IMR-90 (cell line): ENCODE measurements around the gene EYS. TPM values are rescaled to one million over a fixed set of nuclear protein-coding genes. Genes with fewer than 3 reads are reported as not detected.

Source experiments
- ATAC-seq: fragments of 200-7000 bp; cut with Tn5 transposase; 2 replicates; pipeline ENCODE4 v1.9.1; 2020; ENCODE audit warnings: low read depth, mild to moderate bottlenecking, moderate library complexity
- BruUV-seq: library from RNA; stranded (reverse); fragments of 400-500 nt; replicated peaks from 2 replicates; lab custom pipeline; 2021; lab: Mats Ljungman, UMichigan
- CTCF ChIA-PET: fragments of 300-600 bp; formaldehyde crosslinking; extraction: SDS; loops from one replicate; lab custom pipeline; 2021; ENCODE audit warnings: antibody characterized with exemption; lab: Yijun Ruan, JAX
- POLR2A ChIA-PET: fragments of 300-600 bp; sonication (Branson Sonifier 250); formaldehyde crosslinking; loops from one replicate; lab custom pipeline; 2022; ENCODE audit warnings: antibody characterized with exemption; ENCODE audit not compliant: unreplicated experiment; lab: Charles Lee
- DNase-seq: peaks from one replicate; pipeline ENCODE4 v3.0.0; 2013
- H2AFZ ChIP-seq: replicated peaks from 2 replicates; pipeline ENCODE3; 2013; ENCODE audit warnings: low read length, mild to moderate bottlenecking; ENCODE audit not compliant: poor library complexity
- H2AK5ac ChIP-seq: 2 replicates; pipeline ENCODE4 v1.6.1; 2013; ENCODE audit warnings: low read depth, low read length, inconsistent platforms
- H2AK9ac ChIP-seq: replicated peaks from 2 replicates; pipeline ENCODE3; 2013; ENCODE audit warnings: mild to moderate bottlenecking, low read depth, low read length, moderate library complexity; ENCODE audit not compliant: poor library complexity
- H2BK120ac ChIP-seq: 2 replicates; pipeline ENCODE4 v1.6.1; 2013; ENCODE audit warnings: low read depth, low read length, inconsistent platforms
- H2BK15ac ChIP-seq: 3 replicates; pipeline ENCODE4 v1.6.1; 2013; ENCODE audit warnings: low read depth, low read length, inconsistent platforms
- H2BK20ac ChIP-seq: 2 replicates; pipeline ENCODE4 v1.6.1; 2013; ENCODE audit warnings: low read depth, mild to moderate bottlenecking, inconsistent platforms, low read length, moderate library complexity
- H2BK5ac ChIP-seq: 2 replicates; pipeline ENCODE4 v1.6.1; 2013; ENCODE audit warnings: mild to moderate bottlenecking, low read depth, low read length, inconsistent platforms; ENCODE audit not compliant: poor library complexity, severe bottlenecking
- H3K14ac ChIP-seq: replicated peaks from 2 replicates; pipeline ENCODE4 v1.6.1; 2013; ENCODE audit warnings: low read depth, low read length, inconsistent platforms
- H3K18ac ChIP-seq: 2 replicates; pipeline ENCODE4 v1.6.1; 2013; ENCODE audit warnings: low read depth, low read length, control low read depth
- H3K23ac ChIP-seq: 2 replicates; pipeline ENCODE4 v1.6.1; 2013; ENCODE audit warnings: low read depth, low read length, inconsistent platforms
- H3K27ac ChIP-seq: 2 replicates; pipeline ENCODE4 v1.5.1; 2013; ENCODE audit warnings: mild to moderate bottlenecking, control low read depth, low read length; ENCODE audit not compliant: insufficient read depth
- H3K27me3 ChIP-seq: 2 replicates; pipeline ENCODE4 v1.6.1; 2013; ENCODE audit warnings: low read length; ENCODE audit not compliant: control insufficient read depth, insufficient read depth
- H3K36me3 ChIP-seq: 2 replicates; pipeline ENCODE4 v1.6.1; 2013; ENCODE audit warnings: low read length, mixed read lengths; ENCODE audit not compliant: control insufficient read depth, insufficient read depth
- H3K4ac ChIP-seq: 2 replicates; pipeline ENCODE4 v1.6.1; 2013; ENCODE audit warnings: low read depth, low read length, inconsistent platforms
- H3K4me1 ChIP-seq: 2 replicates; pipeline ENCODE4 v1.6.1; 2013; ENCODE audit warnings: low read length, mixed read lengths; ENCODE audit not compliant: control insufficient read depth, insufficient read depth
- H3K4me2 ChIP-seq: 2 replicates; pipeline ENCODE4 v1.6.1; 2013; ENCODE audit warnings: low read depth, mild to moderate bottlenecking, control low read depth, low read length, moderate library complexity
- H3K4me3 ChIP-seq: 2 replicates; pipeline ENCODE4 v1.5.1; 2013; ENCODE audit warnings: low read depth, mild to moderate bottlenecking, control low read depth, low read length, moderate library complexity; ENCODE audit not compliant: insufficient read depth
- H3K56ac ChIP-seq: 2 replicates; pipeline ENCODE4 v1.6.1; 2013; ENCODE audit warnings: low read length, inconsistent platforms; ENCODE audit not compliant: insufficient read depth; ENCODE audit errors: extremely low read depth
- H3K79me1 ChIP-seq, 2 experiments: 2 replicates each; pipeline ENCODE4 v1.6.1; 2013; ENCODE audit warnings: low read length in 2 of 2, inconsistent platforms in 1 of 2, low read depth in 1 of 2
- H3K9ac ChIP-seq: 2 replicates; pipeline ENCODE4 v1.6.1; 2013; ENCODE audit warnings: low read depth, low read length, control low read depth
- H3K9me1 ChIP-seq: 2 replicates; pipeline ENCODE4 v1.6.1; 2013; ENCODE audit warnings: low read length, inconsistent platforms; ENCODE audit not compliant: insufficient read depth
- H3K9me3 ChIP-seq: 2 replicates; pipeline ENCODE4 v1.6.1; 2013; ENCODE audit warnings: low read length; ENCODE audit not compliant: control insufficient read depth, insufficient read depth
- H4K20me1 ChIP-seq: 2 replicates; pipeline ENCODE4 v1.6.1; 2013; ENCODE audit warnings: low read length, inconsistent platforms; ENCODE audit not compliant: insufficient read depth
- H4K5ac ChIP-seq: 2 replicates; pipeline ENCODE4 v1.6.1; 2013; ENCODE audit warnings: mild to moderate bottlenecking, low read depth, low read length, control low read depth
- H4K8ac ChIP-seq, 2 experiments: 2 replicates each; pipeline ENCODE4 v1.6.1; 2013; ENCODE audit warnings: low read depth in 2 of 2, low read length in 2 of 2, control low read depth in 1 of 2, inconsistent platforms in 1 of 2
- H4K91ac ChIP-seq: 2 replicates; pipeline ENCODE4 v1.6.1; 2013; ENCODE audit warnings: low read depth, low read length, inconsistent platforms; ENCODE audit not compliant: insufficient read depth
- CEBPB ChIP-seq: IDR thresholded peaks from 2 replicates; pipeline ENCODE4 v1.6.1; 2012; ENCODE audit warnings: low read depth, low read length, improper control_type of control experiment
- CHD1 ChIP-seq: IDR thresholded peaks from 2 replicates; pipeline ENCODE4 v1.6.1; 2012; ENCODE audit warnings: low read depth, low read length, improper control_type of control experiment
- FOS ChIP-seq: fragments of 150-350 bp; IDR thresholded peaks from 2 replicates; pipeline ENCODE4 v1.6.1; 2016; ENCODE audit warnings: low read depth, low read length
- MAFK ChIP-seq: IDR thresholded peaks from 2 replicates; pipeline ENCODE4 v1.6.1; 2012; ENCODE audit warnings: low read depth, low read length, improper control_type of control experiment
- MAZ ChIP-seq: IDR thresholded peaks from 2 replicates; pipeline ENCODE4 v1.6.1; 2012; ENCODE audit warnings: low read depth, mild to moderate bottlenecking, low read length, improper control_type of control experiment, moderate library complexity, borderline replicate concordance
- MXI1 ChIP-seq: IDR thresholded peaks from 2 replicates; pipeline ENCODE4 v1.6.1; 2012; ENCODE audit warnings: low read depth, mild to moderate bottlenecking, low read length, moderate library complexity, borderline replicate concordance
- NFE2L2 ChIP-seq: fragments of 150-350 bp; IDR thresholded peaks from 2 replicates; pipeline ENCODE4 v1.6.1; 2016; ENCODE audit warnings: low read depth, mild to moderate bottlenecking, low read length
- RAD21 ChIP-seq: IDR thresholded peaks from 2 replicates; pipeline ENCODE4 v1.6.1; 2012; ENCODE audit warnings: low read length, improper control_type of control experiment
- RCOR1 ChIP-seq: IDR thresholded peaks from 2 replicates; pipeline ENCODE4 v1.6.1; 2012; ENCODE audit warnings: mild to moderate bottlenecking, low read length, improper control_type of control experiment; ENCODE audit not compliant: insufficient replicate concordance
- WGBS, 2 experiments: methylation state at CpG; one replicate each; pipeline versions ENCODE4 v1.1.5 to v1.1.7; 2013; ENCODE audit warnings: missing lambda C conversion rate in 2 of 2; ENCODE audit not compliant: insufficient read length in 1 of 2; ENCODE audit errors: extremely low coverage in 2 of 2; 5-methylcytosine and 5-hydroxymethylcytosine counted together
- dilution Hi-C: fragments of 300-500 bp; cut with HindIII; formaldehyde crosslinking; loops from one replicate; pipeline ENCODE4 v1.14.3; 2018; ENCODE audit warnings: low sequenced_read_pairs; ENCODE audit not compliant: unreplicated experiment
- in situ Hi-C: fragments of 300-500 bp; cut with MboI; formaldehyde crosslinking; loops from 3 replicates; pipeline ENCODE4 v1.14.3; 2019; ENCODE audit warnings: low sequenced_read_pairs, inconsistent platforms, mixed read lengths
- intact Hi-C: fragments of 100-400 bp; cut with micrococcal nuclease; formaldehyde crosslinking; loops from 2 replicates; pipeline ENCODE4 v1.10.0; 2022
- polyA plus RNA-seq, 3 experiments: library from polyadenylated mRNA; depleted of rRNA; stranded (reverse); fragments of >200 nt; gene quantifications; 2 replicates each; pipeline ENCODE4 v1.2.3, GENCODE V29; 2012; ENCODE audit warnings: low replicate concordance in 1 of 3
- total RNA-seq: library from RNA; depleted of rRNA; stranded (reverse); fragments of >200 nt; gene quantifications from 2 replicates; pipeline ENCODE4 v1.2.3, GENCODE V29; 2012
- TF ChIP-seq, protein P1 (sequence below): fragments of 150-350 bp; IDR thresholded peaks from 2 replicates; pipeline ENCODE4 v1.6.1; 2016; ENCODE audit warnings: low read depth, mild to moderate bottlenecking, low read length, moderate library complexity, borderline replicate concordance
- TF ChIP-seq, protein P2 (sequence below): fragments of 150-350 bp; IDR thresholded peaks from 2 replicates; pipeline ENCODE4 v1.6.1; 2017; ENCODE audit warnings: mild to moderate bottlenecking, antibody characterized with exemption, low read length, low read depth

Gene EYS
- total and polyA plus RNA-seq, 2 of the 4 experiments (the other 2 are of a cell fraction), result under 0.01 TPM; not detected in 1

DNA sequence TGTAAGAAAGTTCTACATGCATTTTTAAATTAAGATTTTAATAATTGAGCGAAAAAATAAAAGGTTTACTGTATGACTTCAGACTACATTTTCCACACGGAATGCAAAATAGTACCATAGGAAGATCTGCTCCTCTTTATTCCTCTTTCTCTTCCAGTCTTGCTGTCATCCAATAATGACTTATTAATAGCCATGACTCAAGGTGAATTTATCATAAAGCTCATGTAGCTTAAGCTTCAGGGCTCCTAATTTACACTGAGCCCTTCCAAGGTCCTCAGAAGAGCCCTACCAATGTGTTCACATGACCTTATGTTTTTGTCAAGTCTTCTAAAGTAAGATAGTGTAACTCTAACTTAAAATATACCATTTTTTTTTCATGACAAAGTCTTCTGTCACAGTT, 1561.4 kb downstream of the EYS start:
- Histone ChIP-seq H3K9me3 (no peaks in the 10 kb centered on the region), H3K23ac (no peak overlapping the region), H3K79me1 (no peaks in the 10 kb centered on the region), H3K4me3 (no peak overlapping the region), H2BK5ac (no peak overlapping the region), H3K18ac (no peak overlapping the region), H2BK120ac (no peak overlapping the region), H3K4me1 (no peaks in the 10 kb centered on the region), H2BK20ac (no peak overlapping the region), H3K27ac (no peak overlapping the region), H4K20me1 (no peaks in the 10 kb centered on the region), H3K14ac (no peak overlapping the region), H2AK5ac (no peak overlapping the region), H3K36me3 (no peaks in the 10 kb centered on the region), H4K5ac (no peak overlapping the region), H3K4ac (no peak overlapping the region), H2BK15ac (no peak overlapping the region), H4K91ac (no peak overlapping the region), H3K9ac (no peak overlapping the region), H3K27me3 (no peaks in the 10 kb centered on the region), H2AFZ (no peak overlapping the region), H3K4me2 (no peak overlapping the region), H4K8ac (no peak overlapping the region), H3K56ac (no peak overlapping the region), H2AK9ac (no peak overlapping the region), H3K9me1 (peaks cover 3% of the 10 kb centered on the region; the same call in 1 of the 2 replicates)
- dilution Hi-C loops, result no loop called here
- TF ChIP-seq RAD21 (no peak), CEBPB (no peak), MAZ (no peak), RCOR1 (no peak), MAFK (no peak), FOS (no peak), NFE2L2 (no peak), CHD1 (no peak), MXI1 (no peak)
- TF ChIP-seq, protein P1, sequence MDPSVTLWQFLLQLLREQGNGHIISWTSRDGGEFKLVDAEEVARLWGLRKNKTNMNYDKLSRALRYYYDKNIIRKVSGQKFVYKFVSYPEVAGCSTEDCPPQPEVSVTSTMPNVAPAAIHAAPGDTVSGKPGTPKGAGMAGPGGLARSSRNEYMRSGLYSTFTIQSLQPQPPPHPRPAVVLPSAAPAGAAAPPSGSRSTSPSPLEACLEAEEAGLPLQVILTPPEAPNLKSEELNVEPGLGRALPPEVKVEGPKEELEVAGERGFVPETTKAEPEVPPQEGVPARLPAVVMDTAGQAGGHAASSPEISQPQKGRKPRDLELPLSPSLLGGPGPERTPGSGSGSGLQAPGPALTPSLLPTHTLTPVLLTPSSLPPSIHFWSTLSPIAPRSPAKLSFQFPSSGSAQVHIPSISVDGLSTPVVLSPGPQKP, result no peak
- TF ChIP-seq, protein P2, sequence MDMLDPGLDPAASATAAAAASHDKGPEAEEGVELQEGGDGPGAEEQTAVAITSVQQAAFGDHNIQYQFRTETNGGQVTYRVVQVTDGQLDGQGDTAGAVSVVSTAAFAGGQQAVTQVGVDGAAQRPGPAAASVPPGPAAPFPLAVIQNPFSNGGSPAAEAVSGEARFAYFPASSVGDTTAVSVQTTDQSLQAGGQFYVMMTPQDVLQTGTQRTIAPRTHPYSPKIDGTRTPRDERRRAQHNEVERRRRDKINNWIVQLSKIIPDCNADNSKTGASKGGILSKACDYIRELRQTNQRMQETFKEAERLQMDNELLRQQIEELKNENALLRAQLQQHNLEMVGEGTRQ, result no peak
- in situ Hi-C loops, result no loop called here
- no peak for DNase-seq
- no TSS peak for BruUV-seq
- intact Hi-C loops, result no loop called here
- ChIA-PET POLR2A (no interaction called here), CTCF (no interaction called here)
- ATAC-seq, result no peak
- no CpG with 5 or more reads among the region's 2 CpGs for WGBS, 2 experiments
